GM19455 (cell line): Measurements from ENCODE around the gene U2AF1L4.

Experiments used
- ATAC-seq: cut with Tn5 transposase; IDR thresholded peaks from one replicate; pipeline ENCODE4 v1.9.1; 2021; ENCODE audit not compliant: unreplicated experiment

U2AF1L4 gene

GRCh38 chr19:35714601-35715354 is 30.4 kb downstream of the U2AF1L4 start:
- no peak for ATAC-seq

GRCh38 chr19:35713904-35714495 is 31.2 kb downstream of the U2AF1L4 start:
- ATAC-seq, result no peak

- no peak for ATAC-seq
Observed at GRCh38 chr19:35713506-35713850, 31.7 kb downstream of the U2AF1L4 start.

- ATAC-seq, result no peak
Observed at GRCh38 chr19:35712567-35713505, 32.4 kb downstream of the U2AF1L4 start.

- no peak for ATAC-seq
Observed at GRCh38 chr19:35710784-35711723, 34.2 kb downstream of the U2AF1L4 start.

GRCh38 chr19:35708391-35708790 is 36.8 kb downstream of the U2AF1L4 start:
- ATAC-seq, result no peak

- no peak for ATAC-seq
Observed at GRCh38 chr19:35704218-35704617, 41.0 kb downstream of the U2AF1L4 start, which contains the start of gene ZBTB32. TSS of gene ZBTB32 (plus strand) at chr19:35704558. CDS start at chr19:35714627, 10,069 bp downstream.

- no peak for ATAC-seq
Observed at GRCh38 chr19:35703343-35703742, 41.9 kb downstream of the U2AF1L4 start.

- peak; percentile 88 for ATAC-seq
Observed at GRCh38 chr19:35702223-35703012, 42.8 kb downstream of the U2AF1L4 start.

- ATAC-seq, result no peak
Observed at GRCh38 chr19:35696835-35697234, 48.4 kb downstream of the U2AF1L4 start.

GRCh38 chr19:35695895-35696422 is 49.3 kb downstream of the U2AF1L4 start:
- ATAC-seq, result no peak

GRCh38 chr19:35693835-35694599 is 51.2 kb downstream of the U2AF1L4 start:
- ATAC-seq, result peak; percentile 57

- no peak for ATAC-seq
Observed at GRCh38 chr19:35693422-35693821, 51.8 kb downstream of the U2AF1L4 start.
